Urothelium cell line (cell line): ENCODE measurements around the gene OVCH1.
"Not testable (repeated sequence)": the region's sequence is repeated elsewhere in the genome, so short reads cannot be mapped to it uniquely, and the experiment has no call there.

Experiments used
- DNase-seq: peaks from one replicate; pipeline ENCODE4 v3.0.0; 2011; ENCODE audit warnings: low spot score, mixed read lengths
- FAIRE-seq: peaks from 2 replicates; lab custom pipeline; 2011; peaks lifted over from hg19 to GRCh38; lab: Jason Lieb, UNC

OVCH1 gene

DNA sequence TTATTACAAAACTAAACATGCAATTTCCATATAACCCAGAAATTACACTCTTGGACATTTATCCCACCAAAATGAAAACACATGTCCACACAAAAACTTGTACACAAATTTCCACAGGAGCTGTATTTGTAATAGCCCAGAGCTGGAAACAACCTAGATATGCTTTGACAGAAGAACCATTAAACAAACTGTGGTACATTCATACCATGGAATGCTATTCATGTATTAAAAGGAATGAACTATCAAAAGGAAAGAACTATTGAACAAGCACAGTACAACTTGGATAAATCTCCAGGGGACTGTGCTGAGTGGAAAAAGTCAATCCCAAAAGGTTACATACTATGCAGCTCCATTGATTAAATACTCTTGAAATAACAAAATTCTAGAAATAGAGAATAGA, 80.7 kb downstream of the OVCH1 start:
- FAIRE-seq, result no peak

DNA sequence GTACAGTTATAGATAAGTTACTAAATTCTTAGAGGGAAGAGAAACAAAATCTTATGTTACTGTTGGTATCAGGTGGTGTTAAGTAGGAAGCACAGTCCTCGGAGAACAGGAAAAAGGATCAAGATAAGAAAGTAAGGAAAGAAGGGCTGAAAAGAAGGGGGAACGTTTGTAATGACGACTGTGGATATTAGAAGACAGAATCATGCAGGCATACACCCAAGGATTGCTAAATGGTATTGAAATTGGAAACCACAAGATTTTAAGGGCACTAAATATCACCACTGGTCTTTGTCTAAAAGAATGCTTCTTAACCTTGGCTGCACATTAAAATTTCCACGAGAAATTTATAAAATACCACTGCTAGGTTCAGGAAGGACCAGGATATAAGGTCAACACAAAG, 82.4 kb downstream of the OVCH1 start:
- no peak for FAIRE-seq

More for the DNA sequence above, 80.7 kb downstream of the OVCH1 start:
- no peak for DNase-seq

DNA sequence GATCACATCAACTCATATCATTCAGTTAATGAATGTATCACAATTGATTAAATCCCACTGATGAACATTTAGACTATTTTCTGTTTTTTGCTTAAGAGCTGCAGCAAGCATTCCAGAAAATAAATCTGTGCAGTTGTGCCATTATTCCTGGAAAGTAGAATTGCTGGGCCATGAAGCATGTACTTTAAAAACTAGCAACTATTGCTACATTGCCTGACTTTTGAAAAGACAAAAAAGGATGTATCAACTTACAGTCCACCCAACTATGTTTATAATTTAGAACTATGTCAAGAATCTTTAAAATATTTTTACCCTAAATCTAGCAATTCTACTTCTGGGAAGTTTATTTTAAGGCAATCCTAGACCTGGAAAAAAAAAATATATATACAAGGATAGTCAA, 83.1 kb downstream of the OVCH1 start:
- FAIRE-seq (no peak), DNase-seq (no peak)

More for the DNA sequence above, 82.4 kb downstream of the OVCH1 start:
- no peak for DNase-seq

DNA sequence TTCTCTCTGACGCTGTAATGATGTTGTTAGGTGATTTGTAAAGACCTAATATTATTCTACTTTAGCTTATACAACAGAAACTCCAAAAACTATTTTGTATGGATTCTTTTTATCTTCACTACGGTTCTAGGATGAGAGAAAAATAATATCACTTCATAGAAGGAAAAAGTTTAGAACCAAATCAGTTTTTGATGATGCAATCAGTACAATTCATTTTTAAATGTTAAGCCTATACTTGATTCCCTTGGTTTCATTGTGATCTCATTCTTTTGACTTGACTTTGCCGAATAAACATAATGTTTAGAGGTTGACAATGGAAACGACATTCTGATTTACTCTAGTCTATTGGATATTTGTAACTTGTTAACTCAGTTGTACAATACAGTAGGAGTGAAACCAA, 91.9 kb downstream of the OVCH1 start:
- no peak for DNase-seq
- FAIRE-seq, result no peak

DNA sequence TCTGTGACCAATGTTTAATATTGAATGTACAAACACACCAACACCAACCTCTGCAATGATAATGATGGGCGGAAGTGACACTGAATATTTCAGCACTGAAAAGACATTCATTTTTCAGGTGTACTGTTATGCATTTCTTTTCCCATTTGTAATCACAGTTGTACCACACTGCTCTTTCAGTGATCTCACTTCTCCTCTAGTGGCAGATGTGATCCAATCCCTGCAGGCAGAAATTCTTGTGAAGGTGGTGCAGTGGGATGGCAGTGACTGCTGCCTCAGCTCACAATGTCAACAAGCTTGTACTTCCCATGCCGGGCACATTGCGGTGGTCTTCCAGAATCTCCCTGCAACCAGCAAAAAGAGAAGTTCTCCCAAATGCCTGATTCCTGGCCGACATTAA, 93.5 kb downstream of the OVCH1 start:
- DNase-seq (no peak), FAIRE-seq (no peak)

DNA sequence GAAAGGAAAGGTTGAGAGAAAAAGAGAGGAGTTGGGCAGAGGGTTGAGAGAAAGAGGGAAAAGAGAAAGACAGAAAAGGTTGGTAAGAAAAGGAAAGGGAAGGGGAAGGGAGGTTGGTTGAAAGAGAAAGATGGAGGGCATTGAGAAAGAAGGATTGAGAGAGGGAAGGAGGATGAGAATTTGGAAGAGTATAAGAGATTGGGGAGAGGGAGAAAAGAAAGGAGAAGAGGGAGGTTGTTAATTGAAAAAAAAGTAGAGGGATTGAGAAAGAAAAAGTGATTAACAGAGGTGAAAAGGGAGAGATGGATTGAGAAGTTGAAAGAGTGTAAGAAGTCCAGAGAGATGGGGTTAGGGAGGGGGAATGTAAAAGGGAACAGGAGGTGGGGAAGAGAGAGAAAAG, 95.0 kb downstream of the OVCH1 start:
- no peak for DNase-seq
- no peak for FAIRE-seq

DNA sequence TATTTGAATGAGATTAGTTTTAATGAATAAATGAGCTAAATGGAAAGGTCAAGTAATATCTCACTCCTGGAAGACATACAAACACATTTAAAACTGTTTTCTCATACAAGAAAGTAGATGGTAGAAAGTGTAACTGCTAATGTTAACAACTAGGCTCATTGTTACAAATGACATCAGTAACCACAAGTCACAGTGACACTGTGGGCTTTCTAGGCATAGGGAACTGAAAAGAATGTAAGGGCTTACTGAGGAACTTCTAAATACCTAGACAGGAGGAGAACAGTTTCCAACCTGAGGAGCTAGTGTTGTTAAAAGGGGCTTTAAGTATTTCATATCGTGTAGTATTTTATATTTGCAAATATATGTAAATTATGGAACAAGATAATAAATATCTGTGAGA, 99.0 kb downstream of the OVCH1 start:
- no peak for FAIRE-seq

DNA sequence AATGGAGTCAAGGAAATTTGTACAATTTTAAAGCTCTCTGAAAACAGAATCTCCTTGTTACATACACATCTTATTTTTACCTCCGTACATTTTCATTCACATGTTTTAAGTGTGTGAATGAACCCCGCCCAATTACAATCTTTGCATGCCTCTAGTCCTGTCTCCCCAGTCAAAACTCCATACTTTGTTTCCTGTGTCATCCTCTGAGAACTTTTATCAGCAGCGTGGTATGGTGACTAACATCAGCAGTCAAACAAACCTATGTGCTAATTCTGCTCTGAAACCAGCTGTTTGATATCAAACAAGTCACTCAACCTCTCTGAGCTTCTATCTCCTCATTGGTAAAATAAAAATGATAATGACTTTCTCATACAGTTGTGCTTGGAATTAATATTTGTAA, 100.7 kb downstream of the OVCH1 start:
- DNase-seq, result no peak
- no peak for FAIRE-seq

More for the DNA sequence above, 99.0 kb downstream of the OVCH1 start:
- DNase-seq, result no peak

DNA sequence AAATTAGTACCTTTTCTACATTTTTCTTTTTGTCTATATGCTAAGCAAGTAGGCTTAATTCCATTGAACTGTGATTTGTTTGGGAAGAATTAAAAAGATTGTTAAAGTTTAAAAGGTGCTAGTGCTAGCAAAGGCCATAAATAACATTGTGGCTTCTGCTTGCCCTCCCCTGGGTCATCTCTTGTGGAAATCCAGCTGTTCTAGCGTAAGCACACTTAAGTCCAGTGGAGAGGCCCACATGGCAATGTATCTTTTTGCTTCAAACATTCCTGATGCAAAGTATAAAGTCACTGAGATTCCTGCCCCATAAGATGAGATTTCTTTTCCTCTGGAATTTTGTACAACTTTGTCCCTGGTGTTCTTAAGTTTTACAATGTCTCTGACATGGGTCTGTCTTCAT, 102.1 kb downstream of the OVCH1 start:
- no peak for FAIRE-seq
- DNase-seq, result no peak

DNA sequence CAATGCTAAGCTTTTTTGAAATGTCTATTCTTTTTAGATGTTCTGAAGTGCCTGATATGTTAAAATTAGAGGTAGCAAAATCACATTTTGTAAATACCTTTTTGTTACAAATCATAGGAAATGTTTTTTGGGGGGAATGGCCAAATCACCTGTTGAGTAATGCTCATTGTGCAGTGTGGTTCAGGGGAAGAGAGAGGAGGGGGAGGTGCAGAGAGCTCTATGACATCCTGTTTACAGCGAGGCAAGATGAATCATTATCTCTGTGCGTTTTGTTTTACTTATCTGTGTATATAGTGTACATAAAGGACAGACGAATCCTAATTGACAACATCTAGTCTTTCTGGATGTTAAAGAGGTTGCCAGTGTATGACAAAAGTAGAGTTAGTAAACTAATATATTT, 107.1 kb downstream of the OVCH1 start:
- DNase-seq, FAIRE-seq: not testable (repeated sequence)

DNA sequence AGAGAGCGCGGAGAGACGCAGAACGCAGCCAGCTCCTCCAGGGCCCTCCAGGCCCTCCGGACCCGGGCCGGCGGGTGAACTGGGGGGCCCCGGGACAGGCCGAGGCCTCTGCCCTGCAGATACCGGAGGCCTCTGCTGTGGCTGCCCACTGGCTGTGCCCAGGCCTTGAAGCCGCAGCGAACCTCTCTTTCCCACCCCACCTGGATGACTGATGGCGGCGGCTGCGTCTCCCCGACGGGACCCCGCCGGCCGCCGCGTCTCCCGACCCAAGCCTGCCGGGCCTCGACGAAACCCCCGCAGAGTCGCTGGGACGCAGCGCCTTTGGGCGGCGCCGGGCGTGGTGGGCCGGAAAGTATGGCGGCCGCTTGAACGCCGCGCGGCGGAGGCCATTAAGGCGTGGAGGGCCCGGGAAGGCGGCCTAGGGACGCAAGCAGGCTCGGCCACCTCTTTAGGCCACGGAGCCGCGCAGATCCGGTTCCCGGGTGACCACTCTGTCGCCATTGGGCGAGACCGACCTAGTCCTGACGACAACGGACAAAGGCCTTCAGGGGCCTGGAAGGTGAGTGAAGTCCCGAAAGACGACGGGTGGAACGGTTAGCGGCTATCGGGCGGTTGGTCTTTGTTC, 108.1 kb downstream of the OVCH1 start:
- FAIRE-seq, result no peak
- DNase-seq, result no peak

DNA sequence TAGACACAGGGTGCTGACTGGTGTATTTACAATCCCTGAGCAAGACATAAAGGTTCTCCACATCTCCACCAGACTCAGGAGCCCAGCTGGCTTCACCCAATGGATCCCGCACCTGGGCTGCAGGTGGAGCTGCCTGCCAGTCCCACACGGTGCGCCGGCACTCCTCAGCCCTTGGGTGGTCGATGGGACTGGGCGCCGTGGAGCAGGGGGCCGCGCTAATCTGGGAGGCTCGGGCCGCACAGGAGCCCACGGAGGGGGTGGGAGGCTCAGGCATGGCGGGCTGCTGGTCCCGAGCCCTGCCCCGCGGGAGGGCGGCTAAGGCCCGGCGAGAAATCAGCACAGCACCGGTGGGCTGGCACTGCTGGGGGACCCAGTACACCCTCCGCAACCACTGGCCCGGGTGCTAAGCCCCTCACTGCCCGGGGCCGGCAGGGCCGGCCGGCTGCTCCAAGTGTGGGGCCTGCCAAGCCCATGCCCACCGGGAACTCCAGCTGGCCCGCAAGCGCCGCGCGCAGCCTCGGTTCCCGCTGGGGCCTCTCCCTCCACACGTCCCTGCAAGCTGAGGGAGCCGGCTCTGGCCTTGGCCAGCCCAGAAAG, 111.3 kb downstream of the OVCH1 start:
- not testable (repeated sequence) for FAIRE-seq, DNase-seq

DNA sequence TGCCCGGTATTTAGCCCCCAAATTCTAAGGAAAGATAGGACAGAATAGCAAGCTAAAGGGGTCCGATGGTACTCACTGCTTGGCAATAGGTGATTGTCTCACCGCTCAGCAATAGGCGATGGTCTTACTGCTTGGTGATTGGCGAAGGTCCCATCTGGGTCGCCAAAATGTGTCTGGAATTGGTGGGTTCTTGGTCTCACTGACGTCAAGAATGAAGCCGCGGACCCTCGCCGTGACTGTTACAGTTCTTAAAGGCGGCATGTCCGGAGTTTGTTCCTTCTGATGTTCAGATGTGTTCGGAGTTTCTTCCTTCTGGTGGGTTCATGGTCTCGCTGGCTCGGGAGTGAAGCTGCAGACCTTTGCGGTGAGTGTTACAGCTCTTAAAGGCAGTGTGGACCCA, 112.3 kb downstream of the OVCH1 start:
- DNase-seq, FAIRE-seq: not testable (repeated sequence)

DNA sequence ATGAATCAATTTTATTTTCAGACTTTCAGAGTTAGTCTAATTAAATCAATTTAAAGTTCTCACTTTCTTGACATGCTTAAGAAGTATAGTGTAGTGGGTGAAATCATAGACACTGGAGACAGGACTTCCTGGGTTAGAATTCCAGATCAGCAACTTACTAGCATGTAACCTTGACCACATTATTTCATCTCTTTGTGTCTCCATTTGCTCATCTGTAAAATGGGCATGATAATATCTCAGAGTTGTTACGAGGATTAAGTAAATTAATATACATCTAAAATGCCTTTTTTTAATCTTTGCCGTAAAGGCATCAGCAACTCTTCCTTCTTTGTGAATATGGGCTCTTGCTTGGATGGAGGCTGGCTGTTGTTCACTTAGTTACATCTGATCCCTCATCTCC, 115.2 kb downstream of the OVCH1 start:
- no peak for FAIRE-seq
- DNase-seq, result no peak

DNA sequence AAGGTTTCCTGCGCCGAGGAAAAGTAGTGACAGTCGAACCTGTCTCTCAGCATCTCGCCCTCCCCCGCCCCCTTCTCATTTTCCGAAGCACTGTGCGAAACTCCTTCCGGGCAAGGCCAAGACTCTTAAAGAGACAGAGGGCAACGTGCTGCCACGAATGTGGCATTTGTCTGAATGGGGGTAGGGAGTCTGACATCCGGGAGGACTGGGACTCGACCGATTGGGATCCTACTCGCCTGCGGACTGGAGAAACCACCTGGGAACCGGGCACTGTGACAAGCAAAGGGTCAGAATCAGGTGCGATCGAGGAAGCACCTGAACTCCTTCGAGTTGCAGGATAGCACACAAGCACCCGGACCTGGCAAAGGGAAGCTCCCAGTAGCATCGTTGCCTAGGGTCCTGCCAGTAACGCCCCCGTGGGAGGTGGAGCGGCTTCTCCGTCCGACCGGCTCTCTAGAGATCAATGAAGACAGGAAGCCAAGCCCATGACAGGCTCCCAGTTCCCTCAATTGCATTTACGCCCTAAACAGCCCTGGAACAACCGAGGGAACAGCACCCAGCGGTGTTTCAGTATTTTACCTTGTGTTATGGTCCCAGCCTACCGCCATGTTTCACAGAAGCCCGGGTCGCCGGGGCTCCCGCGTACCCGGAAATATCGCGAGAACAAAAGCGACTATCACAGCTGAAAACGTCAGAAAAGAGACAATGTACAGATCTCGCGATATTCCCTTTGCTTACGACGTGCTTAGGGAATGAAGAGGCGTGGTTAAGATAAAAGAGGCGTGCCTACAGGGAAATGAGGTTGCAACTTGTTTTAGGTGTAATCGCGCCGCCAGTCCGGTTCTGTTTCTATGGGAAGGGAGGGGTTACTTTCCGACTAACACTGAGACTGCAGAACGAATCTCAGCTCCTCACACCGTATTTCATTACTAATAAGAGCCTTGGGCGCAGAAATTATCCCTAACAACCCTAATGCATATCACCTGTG, 116.7 kb downstream of the OVCH1 start, which contains the start of gene ERGIC2:
Gene ERGIC2, minus strand, starts transcription at position 637 of the 988 bp plus-strand sequence. CDS start 9,539 bp downstream, outside the sequence.
- DNase-seq (peak; percentile 94), FAIRE-seq (no peak)
